ENCODE measurements around the gene PES1.

- TF ChIP-seq CTCF (conservative IDR thresholded peaks at IDR 0.05; ENCODE audit: low read depth in 2 of 2) (no peak), EZH2phosphoT487 (IDR thresholded peaks at IDR 0.05; ENCODE audit: unreplicated experiment) (no peak), JUNB (IDR thresholded peaks at IDR 0.05; ENCODE audit: unreplicated experiment) (no peak), POLR2AphosphoS5 (IDR thresholded peaks at IDR 0.05; ENCODE audit: low read depth) (no peak), EZH2 (IDR thresholded peaks at IDR 0.05; ENCODE audit: low read depth, unreplicated experiment) (no peak), CREB1 (CRISPR knock-in tag; IDR thresholded peaks at IDR 0.05; ENCODE audit: low read depth) (no peak), ZNF331 (CRISPR knock-in tag; IDR thresholded peaks at IDR 0.05; ENCODE audit: low read depth) (no peak), STAT1 (IDR thresholded peaks at IDR 0.05; ENCODE audit: unreplicated experiment) (no peak)
- TF ChIP-seq, protein P1, sequence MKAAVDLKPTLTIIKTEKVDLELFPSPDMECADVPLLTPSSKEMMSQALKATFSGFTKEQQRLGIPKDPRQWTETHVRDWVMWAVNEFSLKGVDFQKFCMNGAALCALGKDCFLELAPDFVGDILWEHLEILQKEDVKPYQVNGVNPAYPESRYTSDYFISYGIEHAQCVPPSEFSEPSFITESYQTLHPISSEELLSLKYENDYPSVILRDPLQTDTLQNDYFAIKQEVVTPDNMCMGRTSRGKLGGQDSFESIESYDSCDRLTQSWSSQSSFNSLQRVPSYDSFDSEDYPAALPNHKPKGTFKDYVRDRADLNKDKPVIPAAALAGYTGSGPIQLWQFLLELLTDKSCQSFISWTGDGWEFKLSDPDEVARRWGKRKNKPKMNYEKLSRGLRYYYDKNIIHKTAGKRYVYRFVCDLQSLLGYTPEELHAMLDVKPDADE (IDR thresholded peaks at IDR 0.05), result no peak
Observed at GRCh38 chr22:30546616-30547015, 45.1 kb downstream of the PES1 start, which contains the start of gene SEC14L6.

Measured in GM23338 (cell line).